IPS-NIHi7 (cell line): ENCODE data around the gene FLG2.

Experiments used
- DNase-seq: peaks from one replicate; pipeline ENCODE4 v3.0.0; 2012; ENCODE audit warnings: mixed read lengths; ENCODE audit errors: extremely low spot score

The FLG2 gene

DNA sequence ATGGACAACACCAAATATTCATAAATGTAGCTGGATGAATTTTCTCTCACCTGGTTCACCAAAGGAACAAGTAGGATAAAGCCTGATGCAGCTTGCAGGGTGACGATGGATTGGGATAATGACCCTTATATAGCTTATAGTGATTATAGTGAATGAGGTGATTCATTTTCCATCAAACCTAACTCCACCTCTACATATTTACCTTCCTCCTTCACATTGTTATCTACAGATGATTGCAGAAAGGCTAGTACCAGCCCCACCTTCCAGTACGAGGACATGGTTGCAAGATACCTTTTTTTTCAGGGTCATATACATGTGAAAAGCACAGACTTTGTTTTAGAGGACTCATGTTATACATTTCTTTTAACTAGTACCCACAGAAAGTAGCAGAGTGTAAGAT, at the start of gene FLG2:
FLG2 (minus strand) TSS at position 101 of the 400 bp plus-strand sequence. CDS start 1,122 bp downstream, outside the sequence.
- DNase-seq, result no peak

DNA sequence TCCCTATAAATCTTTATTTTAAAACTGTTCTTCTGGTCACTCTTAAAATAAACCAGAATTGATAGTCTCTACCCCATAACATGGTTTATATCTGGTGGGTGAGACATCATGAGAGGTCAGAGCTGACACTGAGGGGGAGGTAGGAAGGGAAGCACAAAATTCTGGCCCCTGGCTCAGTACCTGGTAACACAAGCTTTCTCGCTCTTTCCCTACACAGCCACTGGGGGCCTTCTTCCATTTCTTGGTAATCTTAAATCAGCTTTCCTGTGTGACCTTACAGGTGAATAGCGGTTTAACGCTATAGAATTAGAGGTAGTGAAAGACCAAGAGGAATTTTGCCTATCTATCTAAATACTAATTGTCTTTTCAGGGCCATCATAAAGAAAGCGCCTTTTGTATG, 48.9 kb upstream of the FLG2 start:
- no peak for DNase-seq

DNA sequence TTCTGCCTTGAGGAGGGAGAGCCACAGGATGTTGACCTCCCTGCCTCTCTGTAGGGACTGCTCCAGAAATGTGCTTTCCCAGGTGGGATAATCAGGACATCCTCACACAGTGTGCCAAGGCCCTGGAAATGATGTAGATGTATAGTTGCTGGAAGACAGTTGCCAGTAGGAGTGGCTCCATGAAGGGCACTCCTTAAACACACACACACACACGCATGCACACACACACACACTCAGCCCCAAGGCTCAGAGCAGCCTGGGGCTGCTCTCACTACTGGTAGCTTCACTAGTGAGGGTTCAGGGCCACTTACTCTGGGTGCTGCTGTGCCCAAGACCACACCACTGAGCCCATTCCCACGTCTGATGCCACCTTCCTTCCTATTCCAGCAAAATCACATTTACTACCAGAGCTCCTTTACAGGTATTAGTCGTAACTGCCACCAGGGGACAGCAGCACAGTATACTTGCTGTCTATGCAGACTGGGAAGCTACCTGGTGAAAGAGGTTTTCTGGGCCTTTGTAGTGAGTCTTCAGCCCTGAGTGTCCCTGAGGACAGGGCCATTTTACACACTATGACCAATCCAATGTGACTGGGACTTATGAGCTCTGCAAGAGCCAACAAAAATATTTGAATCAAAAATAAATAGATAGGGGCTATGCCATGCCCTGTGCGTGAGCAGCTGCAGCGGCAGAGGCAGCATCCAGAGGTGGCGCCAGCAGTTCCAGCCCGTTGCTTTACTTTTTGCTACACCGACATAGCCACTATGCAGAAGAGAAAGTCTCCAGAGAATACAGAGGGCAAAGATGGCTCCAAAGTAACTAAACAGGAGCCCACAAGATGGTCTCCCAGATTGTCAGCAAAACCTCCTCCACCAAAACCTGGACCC, 39.2 kb upstream of the FLG2 start:
- DNase-seq, result no peak

DNA sequence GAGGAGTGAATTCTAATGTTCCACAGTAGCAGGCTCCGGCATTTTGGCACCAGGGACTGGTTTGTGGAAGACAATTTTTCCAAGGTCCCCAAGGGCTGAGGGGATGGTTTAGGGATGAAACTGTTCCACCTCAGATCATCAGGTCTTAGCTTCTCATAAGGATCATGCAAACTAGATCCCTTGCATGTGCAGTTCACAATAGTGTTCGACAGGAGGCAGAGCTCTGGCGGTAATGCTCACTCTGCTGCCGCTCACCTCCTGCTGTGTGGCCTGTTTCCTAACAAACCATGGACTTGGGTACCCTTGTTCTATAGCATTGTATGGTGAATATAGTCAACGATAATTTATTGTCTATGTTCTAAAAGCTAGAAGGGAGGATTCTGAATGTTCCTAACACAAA, 37.7 kb upstream of the FLG2 start:
- no peak for DNase-seq

DNA sequence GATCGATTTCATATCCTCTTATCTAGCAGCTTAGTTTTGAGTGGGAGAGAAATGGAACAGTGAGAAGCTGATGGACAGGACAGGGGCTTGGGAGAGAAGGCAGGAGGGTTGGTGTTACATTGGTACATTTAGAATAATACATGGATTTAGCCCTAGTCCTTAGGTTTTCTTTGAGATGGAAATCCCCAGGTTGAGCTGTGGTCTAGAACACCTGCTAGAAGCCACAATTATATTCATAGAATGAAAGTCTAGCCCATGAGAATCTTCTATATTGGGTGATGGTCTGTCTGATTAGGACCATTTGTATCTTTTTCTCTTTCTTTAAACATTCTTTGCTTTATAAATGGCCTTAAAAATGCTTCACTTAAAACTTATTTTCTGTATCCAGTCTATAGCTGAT, 34.3 kb upstream of the FLG2 start:
- DNase-seq, result no peak

DNA sequence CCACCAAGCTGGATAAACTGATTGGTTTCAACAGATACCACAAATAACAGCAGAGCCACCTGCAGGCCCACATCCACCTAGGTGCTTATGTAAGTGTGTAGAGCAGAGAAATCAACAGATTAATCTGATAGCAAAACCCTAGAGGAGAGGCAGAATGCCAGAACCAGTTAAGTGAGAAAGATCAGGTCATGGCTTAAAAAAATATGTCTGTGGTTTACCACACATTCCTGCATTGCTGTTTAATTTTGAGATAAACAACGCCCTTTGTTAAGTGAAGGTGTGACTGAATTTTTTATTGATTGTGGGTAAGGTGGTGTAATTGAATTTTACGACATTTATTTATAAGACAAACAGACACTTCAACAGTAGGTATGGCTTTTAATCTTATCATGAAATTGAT, 33.1 kb upstream of the FLG2 start:
- DNase-seq, result no peak

DNA sequence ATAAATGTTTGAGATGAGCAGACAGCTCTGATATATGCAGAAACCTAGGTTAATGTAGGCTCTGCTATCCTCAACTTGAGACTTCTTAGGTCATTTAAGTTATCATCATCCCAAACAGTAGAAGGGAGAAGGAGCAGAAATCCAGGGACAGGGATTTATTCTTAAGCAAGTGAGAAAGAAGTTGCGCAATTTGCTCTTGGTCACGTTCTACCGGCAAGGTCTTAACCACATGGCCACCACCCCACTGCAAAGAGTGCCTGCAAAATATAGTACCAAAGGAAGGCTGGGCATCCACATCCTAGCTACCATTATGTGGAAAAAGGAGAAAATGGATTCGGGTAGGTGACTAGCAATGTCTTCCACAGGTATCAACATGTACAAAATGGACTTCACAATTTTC, 29.1 kb upstream of the FLG2 start:
- no peak for DNase-seq

DNA sequence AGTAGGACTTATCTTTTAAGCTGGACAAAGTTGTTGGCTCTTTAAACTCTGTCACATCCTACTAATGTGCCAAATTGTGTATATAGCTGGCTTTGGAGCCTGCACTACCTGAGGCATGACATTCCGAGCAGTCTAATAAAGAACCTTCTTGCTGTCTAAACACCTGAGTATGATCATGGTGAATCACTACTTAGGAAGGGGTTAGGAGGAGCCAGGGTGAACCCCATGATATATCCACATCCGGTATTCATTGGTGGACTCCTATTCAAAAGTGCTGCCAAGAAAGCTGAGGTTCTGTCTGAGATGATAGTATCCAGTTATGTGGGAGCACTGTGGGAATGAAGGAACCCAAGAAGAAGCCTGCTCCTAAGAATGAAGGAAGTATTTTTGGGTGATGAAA, 27.1 kb upstream of the FLG2 start:
- DNase-seq, result no peak

DNA sequence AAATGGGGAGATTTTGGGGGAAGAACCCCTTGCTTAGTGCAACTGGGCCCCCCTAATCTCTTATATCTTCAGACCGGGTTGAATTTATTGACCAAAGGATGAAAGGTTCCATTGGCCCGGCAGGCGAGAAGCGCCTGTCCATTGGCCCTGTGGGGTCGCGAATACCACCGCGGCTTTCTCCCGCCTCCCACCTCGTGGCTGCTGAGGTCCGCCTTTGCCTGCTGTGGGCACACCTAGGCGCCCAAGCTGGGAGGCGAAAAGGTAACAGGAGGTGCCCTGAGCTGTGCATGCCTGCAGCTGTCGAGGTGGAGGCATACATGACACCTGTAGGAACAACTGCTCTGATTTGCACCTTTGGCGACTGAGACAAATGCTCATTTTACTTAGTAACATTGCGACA, 21.1 kb upstream of the FLG2 start:
- no peak for DNase-seq

DNA sequence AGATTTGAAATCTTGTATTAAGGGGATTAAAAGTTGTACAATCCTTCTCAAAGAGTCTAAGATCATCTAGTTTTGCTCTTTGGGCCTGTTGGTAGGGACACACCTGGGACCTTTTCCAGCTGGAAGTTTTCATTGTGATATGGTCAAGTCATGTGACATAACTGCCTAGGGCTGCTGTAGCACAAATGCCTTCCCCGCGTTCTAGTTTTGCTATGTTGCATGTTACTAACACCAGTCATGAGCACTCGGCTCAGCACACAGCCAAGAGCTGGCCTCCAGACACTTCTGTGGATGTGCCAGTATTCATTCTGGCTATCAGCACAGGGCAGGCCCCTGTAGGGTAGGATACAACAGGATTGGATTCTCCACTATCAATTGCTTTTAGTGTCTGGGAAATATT, 14.6 kb upstream of the FLG2 start:
- DNase-seq, result no peak

DNA sequence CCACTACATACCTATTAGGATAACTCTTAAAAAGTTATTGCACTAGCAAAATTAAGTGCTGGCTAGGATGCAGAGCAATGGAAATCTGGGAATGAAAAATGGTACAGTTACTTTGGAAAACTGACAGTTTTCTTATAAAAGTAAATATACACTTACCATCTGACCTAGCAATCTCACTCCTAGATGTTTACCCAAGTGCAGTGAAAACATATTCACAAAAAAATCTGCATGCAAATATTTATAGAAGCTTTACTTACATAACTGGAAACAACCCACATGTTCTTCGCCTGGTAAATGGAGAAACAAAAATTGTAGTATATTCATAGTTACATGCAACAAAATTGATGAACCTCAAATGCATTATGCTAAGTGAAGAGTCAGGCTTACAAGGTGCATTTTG, 12.9 kb upstream of the FLG2 start:
- no peak for DNase-seq

DNA sequence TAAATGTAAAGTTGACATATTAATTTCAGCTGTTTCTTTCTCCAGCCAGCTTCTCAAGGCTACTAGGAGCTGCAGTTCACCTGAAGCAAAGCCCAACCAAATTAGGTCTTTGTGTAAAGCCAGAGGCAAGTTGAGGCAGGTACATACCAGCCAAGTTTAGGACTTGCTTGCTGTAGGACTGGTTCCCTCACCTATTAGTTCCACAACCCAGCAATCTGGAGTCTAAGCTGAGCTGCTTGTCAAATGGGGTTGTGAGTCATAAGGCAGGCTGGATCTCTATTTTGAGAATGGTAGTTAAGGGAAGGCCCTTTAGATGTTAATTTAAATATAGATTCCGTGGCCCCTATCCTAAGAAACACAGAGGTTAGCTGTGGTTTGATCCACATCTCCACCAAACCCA, 7.6 kb upstream of the FLG2 start:
- DNase-seq, result no peak

DNA sequence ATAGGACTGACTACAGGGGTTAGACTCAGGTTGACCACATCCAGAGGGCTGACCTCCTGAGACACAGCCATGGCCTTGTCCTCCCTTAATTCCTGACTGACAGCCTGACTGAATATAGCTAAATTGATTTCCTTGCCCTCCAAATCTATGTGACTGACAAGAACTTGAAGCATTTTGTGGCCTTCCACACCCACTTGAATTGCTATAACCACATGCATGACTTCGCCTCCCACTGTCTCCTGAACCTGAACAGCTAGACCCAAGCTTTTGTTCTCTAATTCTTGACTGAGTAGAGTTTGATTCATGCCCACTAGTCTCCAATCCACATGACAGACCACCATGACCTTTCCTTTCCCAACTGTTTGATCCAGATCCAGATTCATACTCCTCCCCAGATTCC, 3.1 kb downstream of the FLG2 start:
- no peak for DNase-seq

DNA sequence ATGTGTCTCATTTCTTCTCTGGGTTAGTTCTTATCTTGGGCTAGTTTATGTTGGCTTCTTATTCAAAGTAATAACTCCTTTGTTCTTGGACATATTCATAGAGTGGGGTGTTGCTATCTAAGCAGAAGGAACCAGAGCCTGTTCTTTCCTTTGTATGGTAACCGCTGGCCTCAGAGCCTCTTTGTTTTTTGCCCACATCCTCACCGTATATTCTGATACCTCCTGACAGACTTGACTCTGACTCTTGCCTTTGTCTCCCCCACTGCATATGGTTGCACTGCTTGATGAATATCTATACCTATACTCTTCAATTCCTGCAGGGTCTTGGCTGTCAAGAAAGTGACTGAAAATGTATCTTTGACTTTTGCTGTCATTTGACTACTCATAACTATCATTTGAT, 10.2 kb downstream of the FLG2 start:
- DNase-seq, result no peak

DNA sequence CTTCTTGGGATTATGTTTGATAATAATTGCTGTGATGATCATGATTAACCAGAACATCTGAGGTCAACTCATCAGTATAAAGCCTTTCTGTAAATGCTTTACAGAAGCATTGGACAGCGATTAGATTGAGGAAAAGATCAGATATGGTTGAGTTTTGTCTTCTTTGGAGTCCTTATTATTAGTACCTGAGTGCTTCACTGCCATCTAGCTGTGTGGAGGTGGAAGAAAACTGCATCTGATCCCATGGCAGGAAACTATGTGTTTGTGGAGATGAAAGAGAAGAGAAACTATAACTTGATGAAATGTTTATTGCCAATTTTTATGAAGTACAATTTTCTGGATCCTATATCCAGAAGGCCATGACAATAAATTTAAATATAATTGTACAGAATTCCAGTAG, 11.4 kb downstream of the FLG2 start:
- no peak for DNase-seq

DNA sequence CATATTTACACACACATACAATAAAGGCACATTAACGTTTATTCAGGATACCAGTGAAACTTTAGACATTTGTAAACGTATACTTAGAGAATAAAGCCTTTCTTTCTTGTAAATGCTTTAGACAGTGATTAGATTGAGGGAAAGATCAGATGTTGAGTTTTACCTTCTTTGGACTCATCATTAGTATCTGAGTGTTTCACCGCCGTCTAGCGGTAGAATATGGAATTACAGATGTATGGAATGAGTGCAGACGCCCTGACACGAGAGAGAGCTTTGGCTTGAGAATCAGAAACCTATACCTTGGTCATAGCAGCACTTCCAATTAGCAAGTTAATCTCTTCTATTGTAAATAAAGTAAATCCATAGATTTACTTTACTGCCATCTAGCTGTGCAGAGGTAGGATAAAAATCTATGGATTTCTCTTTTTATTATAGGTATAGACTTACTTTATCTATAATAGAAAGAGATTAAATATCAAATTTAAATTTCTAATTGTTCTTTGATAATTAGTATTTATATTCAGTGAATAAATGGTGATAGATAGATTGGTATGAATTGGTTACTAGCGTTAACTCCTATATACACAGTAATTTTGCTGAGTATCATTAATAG, 12.6 kb downstream of the FLG2 start:
- peak; percentile 18 for DNase-seq

DNA sequence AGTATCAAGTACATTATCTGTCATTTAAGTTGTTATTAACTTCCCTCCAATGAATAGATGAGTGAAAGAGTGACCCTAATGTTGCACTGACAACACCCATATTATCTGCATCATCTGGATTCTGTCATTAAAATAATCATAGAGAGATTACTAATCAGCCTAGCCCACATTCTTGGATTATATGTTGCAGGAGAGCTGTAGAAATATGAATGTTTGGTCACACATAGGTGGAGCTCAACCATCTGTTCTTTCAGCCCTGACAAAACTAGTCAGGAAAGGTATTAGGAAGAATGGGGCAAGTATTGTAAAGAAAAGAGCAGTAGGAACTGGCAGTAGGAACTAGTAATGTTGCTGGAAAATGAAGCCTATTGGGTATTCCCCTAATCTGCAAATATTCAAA, 15.4 kb downstream of the FLG2 start:
- DNase-seq, result no peak

DNA sequence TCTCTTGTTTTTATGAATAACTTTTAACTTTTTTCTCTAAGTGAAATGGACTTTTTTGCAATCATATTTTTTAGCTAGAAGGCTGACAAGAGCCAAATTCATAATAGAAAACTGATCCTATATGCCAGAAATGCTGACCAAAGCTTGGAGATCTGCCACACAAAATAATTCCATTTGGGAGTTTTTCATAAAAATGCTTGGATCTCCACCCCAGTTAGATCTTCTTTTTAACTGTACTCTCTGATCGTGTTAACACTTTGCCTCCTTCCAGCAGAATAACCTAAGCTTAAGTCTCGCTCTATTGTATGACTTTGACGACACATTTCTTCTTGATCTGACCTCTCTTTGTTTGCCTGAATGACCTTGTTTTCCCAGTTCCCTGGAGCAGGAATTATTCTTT, 16.8 kb downstream of the FLG2 start:
- DNase-seq, result no peak

DNA sequence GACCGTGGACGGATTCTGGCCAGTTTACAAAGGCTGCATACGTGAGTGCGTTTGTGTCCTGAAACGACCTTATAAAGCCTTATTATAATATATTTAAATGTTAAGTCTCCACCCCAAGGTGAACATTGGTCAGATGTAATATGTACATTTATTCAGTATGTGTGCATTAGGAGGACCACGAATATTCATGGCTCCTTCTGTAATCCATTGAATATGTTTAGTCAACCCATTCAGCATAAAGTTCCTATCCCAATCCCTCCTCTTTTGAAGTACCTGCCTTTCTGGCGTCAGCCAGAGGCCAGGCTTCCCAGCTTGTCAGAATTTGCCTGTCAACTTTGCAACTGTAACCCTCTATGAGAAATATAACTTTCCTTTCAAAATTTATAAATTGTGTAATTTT, 24.4 kb downstream of the FLG2 start:
- no peak for DNase-seq

DNA sequence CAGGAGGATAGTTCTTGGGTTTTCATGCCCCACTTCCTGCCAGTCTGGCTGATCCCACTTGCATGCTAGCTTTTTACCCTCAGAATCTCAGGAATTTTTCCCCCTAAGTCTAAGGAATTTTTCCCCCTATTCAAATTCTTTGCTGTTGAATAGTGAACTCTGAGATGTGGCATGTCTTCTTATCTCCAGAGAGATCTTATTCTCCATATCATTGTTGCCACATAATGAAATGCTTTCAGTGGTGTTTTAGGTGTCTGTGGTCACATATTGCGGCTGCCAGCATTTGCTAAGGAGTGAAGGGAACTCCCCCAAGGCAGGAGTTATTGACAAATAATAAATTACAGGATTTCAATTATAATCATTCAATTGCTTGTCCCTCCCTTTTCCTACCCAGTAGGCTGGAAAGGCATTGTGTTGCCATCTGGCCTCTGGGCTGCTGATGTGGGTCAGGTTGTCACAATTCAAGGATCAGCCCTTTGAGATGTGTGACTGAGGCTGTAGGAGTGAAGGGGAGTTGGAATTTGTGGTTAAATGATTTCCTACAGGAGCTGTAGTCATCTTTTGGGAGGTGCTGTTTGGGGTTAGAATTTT, 30.9 kb downstream of the FLG2 start:
- no peak for DNase-seq

DNA sequence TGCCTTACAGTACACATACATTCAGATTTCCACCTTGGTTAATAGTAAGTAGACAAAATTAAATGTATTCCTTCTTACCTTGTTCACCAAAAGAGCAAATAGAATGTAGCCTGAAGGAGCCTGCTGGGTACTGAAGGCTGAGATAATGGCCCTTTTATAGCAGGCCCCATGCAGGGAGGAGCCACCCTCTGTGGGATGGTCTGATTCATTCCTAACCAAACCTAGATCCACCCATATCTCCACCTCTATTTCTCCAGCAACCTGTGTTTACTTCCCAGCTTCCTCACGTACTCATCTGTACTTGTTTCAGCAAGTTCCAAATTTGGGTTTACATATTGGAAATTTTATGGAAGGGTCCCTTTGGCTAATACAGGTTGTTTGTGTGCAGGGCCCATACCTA, 34.7 kb downstream of the FLG2 start, which contains the start of gene FLG:
FLG (minus strand) TSS at position 129 of the 400 bp plus-strand sequence. CDS start 9,783 bp downstream, outside the sequence.
- DNase-seq, result no peak

DNA sequence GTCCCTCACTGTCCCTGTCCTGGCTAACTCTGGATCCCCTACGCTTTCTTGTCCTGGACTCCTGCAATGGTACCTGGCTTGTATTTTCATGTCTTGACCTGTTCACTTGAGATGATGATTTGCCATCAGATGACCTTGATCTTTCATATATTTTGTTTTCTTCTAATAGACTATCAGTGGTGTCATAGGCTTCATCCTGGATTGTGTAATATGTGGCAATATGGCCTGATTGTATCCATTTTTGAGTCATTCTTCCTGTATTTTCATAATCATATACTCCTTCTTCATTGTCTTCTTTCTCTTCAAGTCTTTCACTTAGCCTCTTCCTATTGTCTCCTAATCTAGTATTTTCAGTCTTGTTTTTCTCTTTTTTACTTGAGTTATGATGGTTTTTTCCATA, 45.8 kb downstream of the FLG2 start:
- no peak for DNase-seq

DNA sequence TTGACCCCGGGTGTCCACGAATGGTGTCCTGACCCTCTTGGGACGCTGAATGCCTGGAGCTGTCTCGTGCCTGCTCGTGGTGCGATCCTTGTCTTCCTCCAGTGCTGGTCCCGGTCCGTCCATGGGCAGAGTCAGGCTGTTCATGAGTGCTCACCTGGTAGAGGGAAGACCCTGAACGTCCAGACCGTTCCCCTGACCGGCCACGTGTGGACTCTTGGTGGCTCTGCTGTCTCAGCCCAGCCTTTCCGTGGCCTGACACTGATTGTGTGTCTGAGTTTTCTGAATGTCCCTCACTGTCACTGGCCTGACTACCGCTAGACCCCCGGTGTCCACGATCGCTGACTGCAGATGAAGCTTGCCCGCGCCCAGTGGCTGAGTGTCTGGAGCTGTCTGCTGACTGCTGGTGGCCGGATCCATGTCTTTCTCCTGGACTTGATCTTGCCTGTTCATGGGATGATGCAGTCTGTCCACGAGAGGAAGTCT, 46.4 kb downstream of the FLG2 start:
- no peak for DNase-seq
